PC-3 (cell line): Measurements from ENCODE around the gene DNAJB5. TPM values are rescaled to one million over a fixed set of nuclear protein-coding genes. Genes with fewer than 3 reads are reported as not detected.
"Not testable (repeated sequence)": the region's sequence is repeated elsewhere in the genome, so short reads cannot be mapped to it uniquely, and the experiment has no call there.

Experiments
- ATAC-seq: fragments of 200-7000 bp; cut with Tn5 transposase; 2 replicates; pipeline ENCODE4 v1.9.1; 2020; ENCODE audit warnings: mild to moderate bottlenecking, moderate library complexity
- BruUV-seq: library from RNA; stranded (reverse); fragments of 400-500 nt; replicated peaks from 2 replicates; lab custom pipeline; 2021; lab: Mats Ljungman, UMichigan
- CTCF ChIA-PET: fragments of 300-600 bp; sonication (Branson Sonifier 250); formaldehyde crosslinking; loops from one replicate; lab custom pipeline; 2022; ENCODE audit warnings: antibody characterized with exemption; lab: Charles Lee
- POLR2A ChIA-PET: fragments of 300-600 bp; sonication (Branson Sonifier 250); formaldehyde crosslinking; loops from one replicate; lab custom pipeline; 2022; ENCODE audit warnings: antibody characterized with exemption; ENCODE audit not compliant: unreplicated experiment; lab: Charles Lee
- DNase-seq: peaks from one replicate; pipeline ENCODE4 v3.0.0-alpha.2; 2015
- H2AFZ ChIP-seq: fragments of 300-600 bp; sonication (generic); 2 replicates; pipeline ENCODE4 v1.6.0; 2016; ENCODE audit warnings: antibody characterized with exemption, low read length
- H3F3A ChIP-seq: fragments of 300-600 bp; sonication (generic); one replicate; pipeline ENCODE4 v1.6.0; 2017; ENCODE audit warnings: antibody characterized with exemption, low read length, control low read depth, mild to moderate bottlenecking; ENCODE audit not compliant: unreplicated experiment
- H3K27ac ChIP-seq: fragments of 300-600 bp; sonication (generic); 2 replicates; pipeline ENCODE4 v1.5.1; 2016; ENCODE audit warnings: mild to moderate bottlenecking, low read length
- H3K27me3 ChIP-seq: fragments of 300-600 bp; sonication (generic); 2 replicates; pipeline ENCODE4 v1.6.1; 2016; ENCODE audit warnings: low read length, mixed read lengths
- H3K36me3 ChIP-seq: fragments of 300-600 bp; sonication (generic); 2 replicates; pipeline ENCODE4 v1.6.1; 2016; ENCODE audit warnings: low read depth, mixed run types, low read length, mixed read lengths
- H3K4me1 ChIP-seq: fragments of 300-600 bp; sonication (generic); 2 replicates; pipeline ENCODE4 v1.5.1; 2016; ENCODE audit warnings: low read length; ENCODE audit not compliant: insufficient read depth
- H3K4me2 ChIP-seq: fragments of 300-600 bp; sonication (generic); 2 replicates; pipeline ENCODE4 v1.6.0; 2016; ENCODE audit warnings: low read length
- H3K4me3 ChIP-seq: fragments of 300-600 bp; sonication (generic); 2 replicates; pipeline ENCODE4 v1.5.1; 2016; ENCODE audit warnings: mild to moderate bottlenecking, low read length, mixed read lengths
- H3K79me2 ChIP-seq: fragments of 300-600 bp; sonication (generic); 2 replicates; pipeline ENCODE4 v1.6.1; 2017; ENCODE audit warnings: low read length, mixed read lengths
- H3K9ac ChIP-seq: fragments of 300-600 bp; sonication (generic); 2 replicates; pipeline ENCODE4 v1.6.0; 2016; ENCODE audit warnings: mild to moderate bottlenecking, low read length
- H3K9me2 ChIP-seq: fragments of 300-600 bp; sonication (generic); replicated peaks from 2 replicates; pipeline ENCODE4 v1.6.1; 2016; ENCODE audit warnings: mixed run types, low read length, mixed read lengths
- H3K9me3 ChIP-seq: fragments of 300-600 bp; sonication (generic); 2 replicates; pipeline ENCODE4 v1.6.1; 2016; ENCODE audit warnings: low read length, mixed read lengths
- H4K20me1 ChIP-seq: fragments of 300-600 bp; sonication (generic); 2 replicates; pipeline ENCODE4 v1.6.1; 2016; ENCODE audit warnings: low read length, mixed read lengths
- EZH2 ChIP-seq: fragments of 300-600 bp; sonication (generic); IDR thresholded peaks from one replicate; pipeline ENCODE4 v1.6.1; 2017; ENCODE audit warnings: antibody characterized with exemption, mild to moderate bottlenecking, low read length; ENCODE audit not compliant: unreplicated experiment
- EZH2phosphoT487 ChIP-seq: fragments of 300-600 bp; sonication (generic); IDR thresholded peaks from 2 replicates; pipeline ENCODE4 v1.6.1; 2018; ENCODE audit warnings: mild to moderate bottlenecking, antibody characterized with exemption, low read length, borderline replicate concordance
- intact Hi-C: fragments of 100-400 bp; cut with micrococcal nuclease; formaldehyde crosslinking; loops from 2 replicates; pipeline ENCODE4 v1.9.0; 2023
- total RNA-seq: library from RNA; depleted of rRNA; stranded (reverse); fragments of >200 nt; gene quantifications from 2 replicates; pipeline ENCODE4 v1.2.3, GENCODE V29; 2014
- TF ChIP-seq, protein P1 (sequence below): fragments of 300-600 bp; sonication (generic); conservative IDR thresholded peaks from 2 replicates; pipeline ENCODE4 v1.5.1; 2017; ENCODE audit warnings: antibody characterized with exemption, low read depth, mild to moderate bottlenecking, low read length

Gene DNAJB5
- total RNA-seq, 1 experiment from 2014 or later, result 9.3 TPM

- Histone ChIP-seq H3K9me2 (no peaks in the 10 kb centered on the region), H3K79me2 (no peaks in the 10 kb centered on the region), H3K9me3 (no peaks in the 10 kb centered on the region), H3K36me3 (no peaks in the 10 kb centered on the region), H3K4me1 (no peaks in the 10 kb centered on the region), H3K9ac (no peak overlapping the region), H3K27ac (no peak overlapping the region), H3K4me2 (no peak overlapping the region), H3K4me3 (no peak overlapping the region), H3F3A (no peaks in the 10 kb centered on the region), H2AFZ (no peak overlapping the region), H4K20me1 (no peaks in the 10 kb centered on the region), H3K27me3 (peaks cover 44% of the 10 kb centered on the region)
- ChIA-PET CTCF (no interaction called here), POLR2A (no interaction called here)
- no peak for TF ChIP-seq EZH2
- no peak for TF ChIP-seq EZH2phosphoT487
- TF ChIP-seq, protein P1, sequence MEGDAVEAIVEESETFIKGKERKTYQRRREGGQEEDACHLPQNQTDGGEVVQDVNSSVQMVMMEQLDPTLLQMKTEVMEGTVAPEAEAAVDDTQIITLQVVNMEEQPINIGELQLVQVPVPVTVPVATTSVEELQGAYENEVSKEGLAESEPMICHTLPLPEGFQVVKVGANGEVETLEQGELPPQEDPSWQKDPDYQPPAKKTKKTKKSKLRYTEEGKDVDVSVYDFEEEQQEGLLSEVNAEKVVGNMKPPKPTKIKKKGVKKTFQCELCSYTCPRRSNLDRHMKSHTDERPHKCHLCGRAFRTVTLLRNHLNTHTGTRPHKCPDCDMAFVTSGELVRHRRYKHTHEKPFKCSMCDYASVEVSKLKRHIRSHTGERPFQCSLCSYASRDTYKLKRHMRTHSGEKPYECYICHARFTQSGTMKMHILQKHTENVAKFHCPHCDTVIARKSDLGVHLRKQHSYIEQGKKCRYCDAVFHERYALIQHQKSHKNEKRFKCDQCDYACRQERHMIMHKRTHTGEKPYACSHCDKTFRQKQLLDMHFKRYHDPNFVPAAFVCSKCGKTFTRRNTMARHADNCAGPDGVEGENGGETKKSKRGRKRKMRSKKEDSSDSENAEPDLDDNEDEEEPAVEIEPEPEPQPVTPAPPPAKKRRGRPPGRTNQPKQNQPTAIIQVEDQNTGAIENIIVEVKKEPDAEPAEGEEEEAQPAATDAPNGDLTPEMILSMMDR, result no peak
- intact Hi-C loops, result no loop called here
- no TSS peak for BruUV-seq
- DNase-seq, result no peak
- ATAC-seq, result no peak
Observed at GRCh38 chr9:34954225-34954624, 35.3 kb upstream of the DNAJB5 start.

- H3K9ac ChIP-seq, H3F3A ChIP-seq, H2AFZ ChIP-seq, H3K27ac ChIP-seq, H3K9me3 ChIP-seq, H4K20me1 ChIP-seq, POLR2A ChIA-PET, DNase-seq, H3K79me2 ChIP-seq, H3K4me2 ChIP-seq, ATAC-seq, BruUV-seq, CTCF ChIA-PET, H3K36me3 ChIP-seq, H3K4me1 ChIP-seq, intact Hi-C loops, H3K4me3 ChIP-seq, H3K9me2 ChIP-seq: not testable (repeated sequence)
- H3K27me3 ChIP-seq, result peaks cover 54% of the 10 kb centered on the region
Observed at GRCh38 chr9:34956066-34956465, 33.5 kb upstream of the DNAJB5 start.

DNA sequence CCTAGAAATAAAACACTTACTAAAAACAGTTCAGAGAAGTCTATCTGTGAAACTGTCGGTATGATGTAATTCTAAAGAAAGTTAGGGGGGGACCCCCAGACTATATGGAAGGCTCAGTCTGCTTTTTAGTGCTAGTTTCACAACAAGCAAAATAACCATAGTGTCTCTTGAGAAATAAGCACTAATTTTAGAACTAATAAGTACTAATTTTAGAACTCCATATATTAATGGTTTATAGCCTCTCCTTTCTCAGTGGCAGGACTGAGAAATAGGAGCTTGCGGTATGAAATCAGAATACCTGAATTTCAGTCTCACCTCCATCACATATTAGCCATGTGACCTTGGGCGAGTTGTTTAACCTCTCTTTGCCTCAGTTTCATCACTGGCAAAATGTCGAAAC lies 32.9 kb upstream of the DNAJB5 start:
- Histone ChIP-seq H3K4me3 (no peak overlapping the region), H4K20me1 (no peaks in the 10 kb centered on the region), H3K4me1 (no peaks in the 10 kb centered on the region), H3K27me3 (peaks cover 54% of the 10 kb centered on the region), H3K79me2 (no peaks in the 10 kb centered on the region), H3K9me2 (no peaks in the 10 kb centered on the region), H3K9me3 (no peaks in the 10 kb centered on the region), H3K36me3 (no peaks in the 10 kb centered on the region), H3K27ac (no peak overlapping the region), H2AFZ (no peak overlapping the region), H3F3A (no peaks in the 10 kb centered on the region), H3K4me2 (no peak overlapping the region), H3K9ac (no peak overlapping the region)
- intact Hi-C loops, result no loop called here
- POLR2A ChIA-PET, result no interaction called here
- no TSS peak for BruUV-seq
- CTCF ChIA-PET, result no interaction called here
- ATAC-seq (no peak), DNase-seq (no peak)
- TF ChIP-seq EZH2, result no peak
- TF ChIP-seq EZH2phosphoT487, result no peak
- TF ChIP-seq, protein P1, result no peak
